K562 (cell line): Measurements from ENCODE around the gene SLC25A51. TPM values are rescaled to one million over a fixed set of nuclear protein-coding genes. Genes with fewer than 3 reads are reported as not detected.

ENCODE experiments used
- ATAC-seq: fragments of 200-7000 bp; cut with Tn5 transposase; 3 replicates; pipeline ENCODE4 v1.9.1; 2020; ENCODE audit warnings: moderate library complexity
- BruUV-seq: library from RNA; stranded (reverse); fragments of 400-500 nt; replicated peaks from 2 replicates; lab custom pipeline; 2021; lab: Mats Ljungman, UMichigan
- CTCF ChIA-PET: fragments of 300-600 bp; formaldehyde crosslinking; extraction: SDS; loops from one replicate; lab custom pipeline; 2021; ENCODE audit warnings: low intra/inter-chr PET ratio; lab: Yijun Ruan, JAX
- POLR2A ChIA-PET: fragments of 300-600, 350-650 bp; sonication (Branson Sonifier 250); formaldehyde crosslinking; extraction: SDS; loops from one replicate; lab custom pipeline; 2021; ENCODE audit warnings: antibody characterized with exemption, inconsistent platforms; lab: Yijun Ruan, JAX
- DNase-seq, 4 experiments: peaks; one replicate each; pipeline versions ENCODE4 v3.0.0 to v3.0.0-alpha.2; 2011 to 2018; ENCODE audit warnings: low spot score in 3 of 4, mixed read lengths in 3 of 4; ENCODE audit errors: extremely low read depth in 1 of 4
- FAIRE-seq: peaks from 2 replicates; lab custom pipeline; 2011; peaks lifted over from hg19 to GRCh38; lab: Jason Lieb, UNC
- H2AFZ ChIP-seq: 2 replicates; pipeline ENCODE4 v1.6.0; 2011; ENCODE audit warnings: low read depth, low read length, control low read depth, inconsistent platforms
- H3K27ac ChIP-seq: fragments of 200-600 bp; 3 replicates; pipeline ENCODE4 v1.8.0; 2011; ENCODE audit warnings: low read depth, mild to moderate bottlenecking, control low read depth, inconsistent platforms, low read length, moderate library complexity, mixed read lengths; ENCODE audit errors: extremely low read depth
- H3K27me3 ChIP-seq, 2 experiments: fragments of 300-600 bp in 1 of 2; 2 replicates in 1 of 2; 3 replicates in 1 of 2; pipeline versions ENCODE4 v1.6.0 to v1.8.0; 2011; ENCODE audit warnings: inconsistent platforms in 2 of 2, low read length in 2 of 2, mild to moderate bottlenecking in 1 of 2, mixed read lengths in 1 of 2, moderate library complexity in 1 of 2; ENCODE audit not compliant: control insufficient read depth in 2 of 2, insufficient read depth in 2 of 2
- H3K36me3 ChIP-seq: fragments of 300-600 bp; 3 replicates; pipeline ENCODE4 v1.8.0; 2011; ENCODE audit warnings: mild to moderate bottlenecking, low read length, inconsistent platforms; ENCODE audit not compliant: control insufficient read depth, insufficient read depth
- H3K4me1 ChIP-seq, 2 experiments: fragments of 200-600 bp in 1 of 2; replicated peaks in 1 of 2; 2 replicates in 1 of 2; 3 replicates in 1 of 2; pipeline versions ENCODE4 v1.5.1 to v1.8.0; 2011; ENCODE audit warnings: inconsistent platforms in 2 of 2, low read length in 2 of 2, mild to moderate bottlenecking in 1 of 2, mixed read lengths in 1 of 2, moderate library complexity in 1 of 2; ENCODE audit not compliant: control insufficient read depth in 2 of 2, insufficient read depth in 2 of 2
- H3K4me2 ChIP-seq: 2 replicates; pipeline ENCODE4 v1.6.1; 2011; ENCODE audit warnings: low read length, control low read depth, inconsistent platforms, mixed read lengths; ENCODE audit not compliant: insufficient read depth
- H3K4me3 ChIP-seq: fragments of 200-600 bp; sonication (generic), shearing (Covaris generic); 2 replicates; pipeline ENCODE4 v1.5.1; 2016; ENCODE audit warnings: control low read depth, inconsistent platforms
- H3K79me2 ChIP-seq: fragments of 200-600 bp; 3 replicates; pipeline ENCODE4 v1.8.0; 2011; ENCODE audit warnings: low read length, inconsistent platforms; ENCODE audit not compliant: control insufficient read depth, insufficient read depth
- H3K9ac ChIP-seq, 2 experiments: 2 replicates each; pipeline versions ENCODE4 v1.6.0 to v1.6.1; 2011; ENCODE audit warnings: low read depth in 2 of 2, low read length in 2 of 2, control low read depth in 1 of 2, inconsistent platforms in 1 of 2, mild to moderate bottlenecking in 1 of 2, mixed read lengths in 1 of 2; ENCODE audit not compliant: insufficient read depth in 1 of 2
- H3K9me1 ChIP-seq: one replicate; pipeline ENCODE4 v1.6.0; 2011; ENCODE audit warnings: inconsistent platforms, mild to moderate bottlenecking, low read length, moderate library complexity; ENCODE audit not compliant: control insufficient read depth, insufficient read depth
- H3K9me3 ChIP-seq: replicated peaks from 2 replicates; pipeline ENCODE4 v1.5.1; 2011; ENCODE audit warnings: low read depth, low read length, inconsistent platforms; ENCODE audit not compliant: control insufficient read depth, insufficient read depth
- H4K20me1 ChIP-seq: replicated peaks from 2 replicates; pipeline ENCODE4 v1.6.1; 2011; ENCODE audit warnings: low read length, inconsistent platforms, mixed read lengths; ENCODE audit not compliant: control insufficient read depth, insufficient read depth
- CBX5 ChIP-seq: IDR thresholded peaks from 2 replicates; pipeline ENCODE4 v1.6.1; 2014; ENCODE audit warnings: low read depth, borderline replicate concordance
- DACH1 ChIP-seq: fragments of 450-650 bp; IDR thresholded peaks from 2 replicates; pipeline ENCODE4 v1.6.1; 2018; ENCODE audit not compliant: partially characterized antibody
- HDAC1 ChIP-seq, 2 experiments: fragments of 450-650 bp; IDR thresholded peaks; 2 replicates each; pipeline ENCODE4 v1.6.1; 2016 to 2017; ENCODE audit warnings: inconsistent platforms in 1 of 2, mild to moderate bottlenecking in 1 of 2, moderate library complexity in 1 of 2
- HNRNPLL ChIP-seq: fragments of 200-400 bp; formaldehyde crosslinking; IDR thresholded peaks from 2 replicates; pipeline ENCODE4 v1.6.1; 2017; ENCODE audit warnings: low read length, low read depth, mild to moderate bottlenecking; ENCODE audit not compliant: poor library complexity, severe bottlenecking
- HOXB6 ChIP-seq: fragments of 250-450 bp; sonication (Bioruptor Pico); IDR thresholded peaks from 2 replicates; pipeline ENCODE4 v1.5.1; 2022; ENCODE audit warnings: mild to moderate bottlenecking, borderline replicate concordance
- JUNB ChIP-seq: fragments of 450-650 bp; formaldehyde crosslinking; conservative IDR thresholded peaks from 2 replicates; pipeline ENCODE4 v1.4.0; 2020; ENCODE audit warnings: mild to moderate bottlenecking
- NFATC3 ChIP-seq: fragments of 450-650 bp; IDR thresholded peaks from 2 replicates; pipeline ENCODE4 v1.6.1; 2017; ENCODE audit warnings: mild to moderate bottlenecking
- NFIC ChIP-seq: fragments of 450-650 bp; IDR thresholded peaks from 2 replicates; pipeline ENCODE4 v1.6.1; 2017; ENCODE audit warnings: mild to moderate bottlenecking, inconsistent platforms
- POLR2B ChIP-seq: fragments of 450-650 bp; IDR thresholded peaks from 2 replicates; pipeline ENCODE4 v1.6.1; 2018; ENCODE audit warnings: low read depth; ENCODE audit not compliant: partially characterized antibody
- SOX6 ChIP-seq: fragments of 450-650 bp; IDR thresholded peaks from 2 replicates; pipeline ENCODE4 v1.6.1; 2014; ENCODE audit warnings: mild to moderate bottlenecking
- ZNF3 ChIP-seq: fragments of 250-450 bp; sonication (Bioruptor Pico); IDR thresholded peaks from 2 replicates; pipeline ENCODE4 v1.5.0; 2021; ENCODE audit warnings: mild to moderate bottlenecking, moderate library complexity
- WGBS: fragments of 100-300 bp; shearing (Covaris generic); methylation state at CpG from one replicate; pipeline ENCODE4 v1.1.6; 2016; ENCODE audit warnings: low coverage, mixed read lengths; ENCODE audit not compliant: insufficient coverage; ENCODE audit errors: missing lambda C conversion rate; 5-methylcytosine and 5-hydroxymethylcytosine counted together
- in situ Hi-C: fragments of 300-500 bp; cut with MboI; formaldehyde crosslinking; loops from 4 replicates; pipeline ENCODE4 v1.15.0; 2018; ENCODE audit warnings: inconsistent platforms, mixed read lengths
- intact Hi-C: fragments of 100-400 bp; cut with micrococcal nuclease; formaldehyde crosslinking; loops from 2 replicates; pipeline ENCODE4 v1.14.2; 2022
- polyA plus RNA-seq, 8 experiments: library from polyadenylated mRNA; depleted of rRNA in 4 of 8; stranded (reverse) in 5 of 8; unstranded in 3 of 8; fragments of >200 nt; fragmentation: Nextera tagmentation in 2 of 8; fragmentation: Illumina TruSeq in 1 of 8; extraction: Ambion mirVana in 2 of 8; extraction: Trizol in 1 of 8; gene quantifications; 2 replicates each; pipeline versions ENCODE4 v1.2.1 to v1.2.3, GENCODE V29; 2011 to 2014; ENCODE audit warnings: inconsistent platforms in 1 of 8, missing spikeins in 1 of 8
- total RNA-seq, 7 experiments: library from RNA; depleted of rRNA in 6 of 7; stranded (reverse); fragments of >200 nt in 6 of 7; fragmentation: Illumina TruSeq in 2 of 7; extraction: Trizol in 2 of 7; gene quantifications; 2 replicates each; pipeline versions ENCODE4 v1.2.1 to v1.2.3, GENCODE V29; 2011 to 2021; ENCODE audit warnings: low replicate concordance in 1 of 7
- TF ChIP-seq, protein P1 (sequence below), 2 experiments: fragments of 450-650 bp; conservative IDR thresholded peaks; 2 replicates each; pipeline ENCODE4 v1.6.1; 2017; ENCODE audit warnings: mild to moderate bottlenecking in 2 of 2, moderate library complexity in 2 of 2
- TF ChIP-seq, protein P2 (sequence below): fragments of 250-450 bp; sonication (Bioruptor Pico); IDR thresholded peaks from 2 replicates; pipeline ENCODE4 v1.9.0; 2021; ENCODE audit warnings: mild to moderate bottlenecking
- TF ChIP-seq, protein P3 (sequence below): sonication (generic); formaldehyde crosslinking; IDR thresholded peaks from 2 replicates; pipeline ENCODE4 v1.8.1; 2023; ENCODE audit warnings: mild to moderate bottlenecking, missing genetic modification reagents
- TF ChIP-seq, protein P4 (sequence below): sonication (generic); formaldehyde crosslinking; IDR thresholded peaks from 2 replicates; pipeline ENCODE4 v1.8.0; 2023; ENCODE audit warnings: mild to moderate bottlenecking, missing genetic modification reagents

Gene SLC25A51
- total and polyA plus RNA-seq, 9 of the 15 experiments (the other 6 are each of a cell fraction or from before 2014, with no cell fraction given): 9.1 to 40.7 (median 24.5) TPM

DNA sequence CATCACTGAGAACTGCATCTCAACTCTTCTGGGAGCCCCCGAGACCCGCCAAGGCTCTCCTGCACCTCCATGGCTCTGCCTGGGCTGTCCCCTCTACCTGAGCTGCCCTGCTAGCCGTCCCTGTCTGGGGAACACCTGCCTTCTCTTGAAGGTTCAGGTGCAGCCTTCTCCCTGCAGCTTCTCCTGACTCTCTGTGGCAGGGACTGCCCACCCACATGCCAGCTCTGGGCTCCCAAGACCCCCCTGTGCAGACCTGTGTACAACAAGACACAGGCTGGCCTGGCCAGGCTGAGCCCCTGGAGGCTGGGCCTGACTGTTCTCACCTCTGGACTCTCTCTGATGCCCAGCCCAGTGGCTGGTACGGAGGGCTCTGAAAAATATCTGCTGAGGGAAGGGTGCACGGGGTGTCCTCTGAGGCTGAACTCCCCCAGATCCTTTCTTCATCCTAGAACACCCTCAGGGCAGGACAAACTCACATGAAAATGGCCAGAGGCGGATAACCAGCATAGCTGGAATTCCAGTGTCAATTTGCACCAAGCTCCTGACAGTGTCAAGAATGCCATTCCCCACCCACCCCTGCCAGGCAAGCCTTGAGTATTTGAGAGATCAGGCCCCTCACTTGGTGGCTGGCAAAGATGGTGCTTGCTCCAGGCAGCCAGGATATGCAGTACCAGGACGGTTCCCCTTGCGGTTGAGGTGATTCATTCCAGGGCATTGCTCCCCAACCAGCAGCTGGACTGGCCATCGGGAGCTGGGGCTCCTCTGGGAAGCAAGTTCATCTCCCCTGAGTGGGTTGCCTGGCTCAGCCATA, 40.9 kb upstream of the SLC25A51 start (continued):
- no peak for TF ChIP-seq ZNF3 (CRISPR knock-in tag)
- TF ChIP-seq SOX6: no peak
- TF ChIP-seq CBX5: no peak
- no peak for TF ChIP-seq POLR2B
- TF ChIP-seq HNRNPLL: no peak
- TF ChIP-seq, protein P1, sequence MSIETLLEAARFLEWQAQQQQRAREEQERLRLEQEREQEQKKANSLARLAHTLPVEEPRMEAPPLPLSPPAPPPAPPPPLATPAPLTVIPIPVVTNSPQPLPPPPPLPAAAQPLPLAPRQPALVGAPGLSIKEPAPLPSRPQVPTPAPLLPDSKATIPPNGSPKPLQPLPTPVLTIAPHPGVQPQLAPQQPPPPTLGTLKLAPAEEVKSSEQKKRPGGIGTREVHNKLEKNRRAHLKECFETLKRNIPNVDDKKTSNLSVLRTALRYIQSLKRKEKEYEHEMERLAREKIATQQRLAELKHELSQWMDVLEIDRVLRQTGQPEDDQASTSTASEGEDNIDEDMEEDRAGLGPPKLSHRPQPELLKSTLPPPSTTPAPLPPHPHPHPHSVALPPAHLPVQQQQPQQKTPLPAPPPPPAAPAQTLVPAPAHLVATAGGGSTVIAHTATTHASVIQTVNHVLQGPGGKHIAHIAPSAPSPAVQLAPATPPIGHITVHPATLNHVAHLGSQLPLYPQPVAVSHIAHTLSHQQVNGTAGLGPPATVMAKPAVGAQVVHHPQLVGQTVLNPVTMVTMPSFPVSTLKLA (conservative IDR thresholded peaks at IDR 0.05): no peak
- TF ChIP-seq, protein P2, sequence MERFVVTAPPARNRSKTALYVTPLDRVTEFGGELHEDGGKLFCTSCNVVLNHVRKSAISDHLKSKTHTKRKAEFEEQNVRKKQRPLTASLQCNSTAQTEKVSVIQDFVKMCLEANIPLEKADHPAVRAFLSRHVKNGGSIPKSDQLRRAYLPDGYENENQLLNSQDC (CRISPR knock-in tag): no peak
- TF ChIP-seq NFIC: no peak

DNA sequence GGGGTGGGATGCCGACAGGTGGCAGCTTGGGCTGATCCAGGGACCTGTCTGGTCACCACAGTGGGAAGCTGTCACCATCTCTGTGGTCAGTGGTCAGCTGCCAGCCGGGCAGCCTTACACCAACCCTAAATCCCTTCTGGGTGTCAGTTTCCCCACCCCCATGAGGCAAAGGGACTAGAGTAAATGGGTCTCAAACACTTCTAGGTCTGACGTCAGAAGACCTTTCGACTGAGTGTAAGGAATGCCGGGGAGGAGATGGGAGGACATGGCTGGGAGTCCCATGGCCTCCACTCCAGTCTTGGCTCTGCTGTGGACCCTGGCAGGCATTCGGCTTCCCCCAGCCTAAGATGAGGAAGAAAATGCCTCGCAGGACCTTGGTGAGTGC, 40.3 kb upstream of the SLC25A51 start:
- peaks cover 29% of the 10 kb centered on the region; the same call in 2 of the 3 replicates for H3K36me3 ChIP-seq
- no peaks in the 10 kb centered on the region for H3K9me3 ChIP-seq
- in situ Hi-C loops (no loop called here), intact Hi-C loops (no loop called here)
- CTCF ChIA-PET: no interaction called here
- no TSS peak for BruUV-seq
- FAIRE-seq (no peak), DNase-seq (no peak), ATAC-seq (no peak)
- H3K9ac ChIP-seq: no peak overlapping the region; a peak in 1 of 4 replicates
- no peak overlapping the region for H3K4me3 ChIP-seq
- no peak overlapping the region for H2AFZ ChIP-seq
- no peak overlapping the region for H3K27ac ChIP-seq
- H3K27me3 ChIP-seq: no peaks in the 10 kb centered on the region
- H3K79me2 ChIP-seq: no peaks in the 10 kb centered on the region
- H3K4me2 ChIP-seq: no peak overlapping the region
- H3K9me1 ChIP-seq: peaks cover 10% of the 10 kb centered on the region
- peaks cover 12% of the 10 kb centered on the region; the same call in 1 of the 2 replicates for H4K20me1 ChIP-seq
- 72% methylated on average over 7 of the region's 7 CpGs for WGBS
- H3K4me1 ChIP-seq: peaks cover 0 to 7% of the 10 kb centered on the region in 2 experiments; a peak in 1 of 5 replicates
- POLR2A ChIA-PET: no interaction called here
- TF ChIP-seq, protein P3, sequence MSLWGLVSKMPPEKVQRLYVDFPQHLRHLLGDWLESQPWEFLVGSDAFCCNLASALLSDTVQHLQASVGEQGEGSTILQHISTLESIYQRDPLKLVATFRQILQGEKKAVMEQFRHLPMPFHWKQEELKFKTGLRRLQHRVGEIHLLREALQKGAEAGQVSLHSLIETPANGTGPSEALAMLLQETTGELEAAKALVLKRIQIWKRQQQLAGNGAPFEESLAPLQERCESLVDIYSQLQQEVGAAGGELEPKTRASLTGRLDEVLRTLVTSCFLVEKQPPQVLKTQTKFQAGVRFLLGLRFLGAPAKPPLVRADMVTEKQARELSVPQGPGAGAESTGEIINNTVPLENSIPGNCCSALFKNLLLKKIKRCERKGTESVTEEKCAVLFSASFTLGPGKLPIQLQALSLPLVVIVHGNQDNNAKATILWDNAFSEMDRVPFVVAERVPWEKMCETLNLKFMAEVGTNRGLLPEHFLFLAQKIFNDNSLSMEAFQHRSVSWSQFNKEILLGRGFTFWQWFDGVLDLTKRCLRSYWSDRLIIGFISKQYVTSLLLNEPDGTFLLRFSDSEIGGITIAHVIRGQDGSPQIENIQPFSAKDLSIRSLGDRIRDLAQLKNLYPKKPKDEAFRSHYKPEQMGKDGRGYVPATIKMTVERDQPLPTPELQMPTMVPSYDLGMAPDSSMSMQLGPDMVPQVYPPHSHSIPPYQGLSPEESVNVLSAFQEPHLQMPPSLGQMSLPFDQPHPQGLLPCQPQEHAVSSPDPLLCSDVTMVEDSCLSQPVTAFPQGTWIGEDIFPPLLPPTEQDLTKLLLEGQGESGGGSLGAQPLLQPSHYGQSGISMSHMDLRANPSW (CRISPR knock-in tag): no peak
- no peak for TF ChIP-seq DACH1
- TF ChIP-seq JUNB: no peak
- TF ChIP-seq, protein P4, sequence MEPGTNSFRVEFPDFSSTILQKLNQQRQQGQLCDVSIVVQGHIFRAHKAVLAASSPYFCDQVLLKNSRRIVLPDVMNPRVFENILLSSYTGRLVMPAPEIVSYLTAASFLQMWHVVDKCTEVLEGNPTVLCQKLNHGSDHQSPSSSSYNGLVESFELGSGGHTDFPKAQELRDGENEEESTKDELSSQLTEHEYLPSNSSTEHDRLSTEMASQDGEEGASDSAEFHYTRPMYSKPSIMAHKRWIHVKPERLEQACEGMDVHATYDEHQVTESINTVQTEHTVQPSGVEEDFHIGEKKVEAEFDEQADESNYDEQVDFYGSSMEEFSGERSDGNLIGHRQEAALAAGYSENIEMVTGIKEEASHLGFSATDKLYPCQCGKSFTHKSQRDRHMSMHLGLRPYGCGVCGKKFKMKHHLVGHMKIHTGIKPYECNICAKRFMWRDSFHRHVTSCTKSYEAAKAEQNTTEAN: no peak
- no peak for TF ChIP-seq NFATC3
- no peak for TF ChIP-seq HOXB6 (CRISPR knock-in tag)
- TF ChIP-seq HDAC1 (IDR thresholded peaks at IDR 0.05): no peak
